Peyer's patch (tissue), 4 donors: ENCODE results near the gene GRID2IP. TPM values are rescaled to one million over a fixed set of nuclear protein-coding genes. Genes with fewer than 3 reads are reported as not detected.

ENCODE experiments used
- DNase-seq, 3 donors: peaks; one replicate each; pipeline ENCODE4 v3.0.0-alpha.2; 2017 to 2019
- H3K27ac ChIP-seq, 4 donors: fragments of 200-600 bp; sonication (generic); one replicate each; pipeline ENCODE4 v1.5.1; 2016 to 2019
- H3K27me3 ChIP-seq, 2 donors: fragments of 200-600 bp; sonication (generic); one replicate each; pipeline ENCODE4 v1.5.1; 2019
- H3K36me3 ChIP-seq, 3 donors: fragments of 200-600 bp; sonication (generic); one replicate each; pipeline ENCODE4 v1.5.1; 2016 to 2019
- H3K4me1 ChIP-seq, 4 donors: fragments of 200-600 bp; sonication (generic); one replicate each; pipeline ENCODE4 v1.5.1; 2016 to 2019
- H3K4me3 ChIP-seq, 4 donors: fragments of 200-600 bp; sonication (generic); 1 replicate in 3 of 4; 2 replicates in 1 of 4; pipeline ENCODE4 v1.5.1; 2016 to 2019; ENCODE audit warnings: mild to moderate bottlenecking in 1 of 4
- H3K9me3 ChIP-seq, 4 donors: fragments of 200-600 bp; sonication (generic); one replicate each; pipeline ENCODE4 v1.5.1; 2016 to 2019; ENCODE audit warnings: mild to moderate bottlenecking in 1 of 4
- CTCF ChIP-seq, 6 experiments: fragments of 450-650 bp in 4 of 6; fragments of 200-600 bp in 2 of 6; sonication (generic) in 1 of 6; IDR thresholded peaks; one replicate each; pipeline ENCODE4 v1.5.1; 2017 to 2019; ENCODE audit warnings: antibody characterized with exemption in 6 of 6, mild to moderate bottlenecking in 3 of 6, moderate library complexity in 1 of 6
- POLR2A ChIP-seq, 2 donors: fragments of 450-650 bp; IDR thresholded peaks; one replicate each; pipeline ENCODE4 v1.5.1; 2017; ENCODE audit warnings: antibody characterized with exemption in 2 of 2, mild to moderate bottlenecking in 2 of 2, moderate library complexity in 2 of 2
- total RNA-seq, 4 donors: library from RNA; depleted of rRNA; stranded (reverse); fragments of >200 nt; gene quantifications; one replicate each; pipeline ENCODE4 v1.1.0, GENCODE V29; 2016

The GRID2IP gene
- total RNA-seq, 4 donors from 2014 or later: 0.40 to 0.95 (median 0.88) TPM; not detected in 1

- H3K27me3 ChIP-seq: no peaks in the 10 kb centered on the region
- H3K36me3 ChIP-seq: no peaks in the 10 kb centered on the region
- H3K9me3 ChIP-seq: no peaks in the 10 kb centered on the region
- H3K4me3 ChIP-seq: no peak overlapping the region
- no peak overlapping the region for H3K27ac ChIP-seq
- no peak for TF ChIP-seq POLR2A (IDR thresholded peaks at IDR 0.05)
- TF ChIP-seq CTCF (IDR thresholded peaks at IDR 0.05): no peak
- DNase-seq: no peak
- peaks cover 0 to 6% (median 3%) of the 10 kb centered on the region in 4 donors for H3K4me1 ChIP-seq
These were observed 42.7 kb downstream of the GRID2IP start for GRCh38 chr7:6508539-6508938.

- H3K4me1 ChIP-seq: peaks cover 0 to 12% (median 5%) of the 10 kb centered on the region in 4 donors
- H3K4me3 ChIP-seq: no peak overlapping the region
- H3K27me3 ChIP-seq: no peaks in the 10 kb centered on the region
- DNase-seq: no peak
- no peaks in the 10 kb centered on the region for H3K9me3 ChIP-seq
- H3K36me3 ChIP-seq: no peaks in the 10 kb centered on the region
- TF ChIP-seq CTCF (IDR thresholded peaks at IDR 0.05): no peak
- TF ChIP-seq POLR2A (IDR thresholded peaks at IDR 0.05): no peak
- no peak overlapping the region for H3K27ac ChIP-seq
These were observed 43.4 kb downstream of the GRID2IP start for GRCh38 chr7:6507906-6508305.

- no peak for DNase-seq
- TF ChIP-seq CTCF (IDR thresholded peaks at IDR 0.05): no peak
- TF ChIP-seq POLR2A (IDR thresholded peaks at IDR 0.05): no peak
- Histone ChIP-seq H3K27ac (no peak overlapping the region), H3K27me3 (no peaks in the 10 kb centered on the region), H3K4me1 (peaks cover 0 to 14% (median 6%) of the 10 kb centered on the region in 4 donors), H3K4me3 (no peak overlapping the region), H3K9me3 (no peaks in the 10 kb centered on the region), H3K36me3 (no peaks in the 10 kb centered on the region)
These were observed 45.3 kb downstream of the GRID2IP start for GRCh38 chr7:6505685-6506559.

GRCh38 chr7:6504996-6505395, 46.3 kb downstream of the GRID2IP start:
- Histone ChIP-seq H3K4me1 (peaks cover 0 to 14% (median 6%) of the 10 kb centered on the region in 4 donors), H3K4me3 (peak overlapping the region; percentile 73 to 87 (median 83)), H3K27ac (peak overlapping the region; percentile 86 to 97 (median 92)), H3K27me3 (no peaks in the 10 kb centered on the region), H3K36me3 (no peaks in the 10 kb centered on the region), H3K9me3 (no peaks in the 10 kb centered on the region)
- DNase-seq: no peak
- TF ChIP-seq CTCF (IDR thresholded peaks at IDR 0.05): no peak
- no peak for TF ChIP-seq POLR2A (IDR thresholded peaks at IDR 0.05)

- peaks cover 0 to 14% (median 6%) of the 10 kb centered on the region in 4 donors for H3K4me1 ChIP-seq
- no peaks in the 10 kb centered on the region for H3K9me3 ChIP-seq
- no peak for DNase-seq
- no peaks in the 10 kb centered on the region for H3K27me3 ChIP-seq
- peak overlapping the region; percentile 73 to 87 (median 83) for H3K4me3 ChIP-seq
- TF ChIP-seq CTCF (IDR thresholded peaks at IDR 0.05) (no peak), POLR2A (IDR thresholded peaks at IDR 0.05) (no peak)
- H3K36me3 ChIP-seq: no peaks in the 10 kb centered on the region
- peak overlapping the region in 2 of 4 donors; percentile 87 to 97 for H3K27ac ChIP-seq
These were observed 48.4 kb downstream of the GRID2IP start for GRCh38 chr7:6502886-6503285.
